Measurements from ENCODE around the gene NEK9.

NEK9 gene

DNA sequence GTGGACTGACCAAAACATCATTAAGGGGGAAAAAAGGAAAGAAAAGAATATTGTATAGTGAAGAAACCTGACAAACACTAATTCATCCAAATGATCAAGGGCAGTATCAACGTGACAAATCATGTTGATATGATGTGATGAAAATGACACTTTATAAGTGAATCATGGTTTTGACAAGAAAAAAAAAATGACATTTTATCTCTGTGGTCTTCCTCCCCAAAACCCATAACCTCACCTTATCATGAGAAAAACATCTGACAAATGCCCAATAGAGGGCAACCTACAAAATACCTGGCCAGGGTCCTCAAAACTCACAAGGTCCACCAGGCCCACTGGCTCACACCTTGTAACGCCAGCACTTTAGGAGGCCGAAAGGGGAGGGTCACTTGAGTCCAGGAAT lies 35.8 kb upstream of the NEK9 start:
- H3K36me3 ChIP-seq = peaks cover 8% of the 10 kb centered on the region
- H3K9me3 ChIP-seq (ENCODE audit: severe bottlenecking) = no peaks in the 10 kb centered on the region
- H3K27me3 ChIP-seq (ENCODE audit: insufficient read depth, low read depth, severe bottlenecking) = no peaks in the 10 kb centered on the region
- H3K27ac ChIP-seq = no peak overlapping the region
- no peak overlapping the region for H3K4me3 ChIP-seq (ENCODE audit: low read depth, low read length)
- no peak for TF ChIP-seq CTCF (IDR thresholded peaks at IDR 0.05; ENCODE audit: low read depth, low read length)
- DNase-seq = no peak

- H3K27me3 ChIP-seq (ENCODE audit: insufficient read depth, low read depth, severe bottlenecking) = no peaks in the 10 kb centered on the region
- DNase-seq = no peak
- no peak for TF ChIP-seq CTCF (IDR thresholded peaks at IDR 0.05; ENCODE audit: low read depth, low read length)
- H3K9me3 ChIP-seq (ENCODE audit: severe bottlenecking) = no peaks in the 10 kb centered on the region
- no peak overlapping the region for H3K4me3 ChIP-seq (ENCODE audit: low read depth, low read length)
- no peak overlapping the region for H3K27ac ChIP-seq
- peaks cover 11% of the 10 kb centered on the region for H3K36me3 ChIP-seq
Observed at GRCh38 chr14:75158843-75159614, 32.2 kb upstream of the NEK9 start.

GRCh38 chr14:75156901-75157300 lies 30.1 kb upstream of the NEK9 start:
- peaks cover 13% of the 10 kb centered on the region for H3K36me3 ChIP-seq
- no peak overlapping the region for H3K4me3 ChIP-seq (ENCODE audit: low read depth, low read length)
- H3K9me3 ChIP-seq (ENCODE audit: severe bottlenecking) = no peaks in the 10 kb centered on the region
- no peak overlapping the region for H3K27ac ChIP-seq
- no peak for DNase-seq
- H3K27me3 ChIP-seq (ENCODE audit: insufficient read depth, low read depth, severe bottlenecking) = no peaks in the 10 kb centered on the region
- TF ChIP-seq CTCF (IDR thresholded peaks at IDR 0.05; ENCODE audit: low read depth, low read length) = no peak

GRCh38 chr14:75156111-75156510 lies 29.3 kb upstream of the NEK9 start:
- no peak overlapping the region for H3K4me3 ChIP-seq (ENCODE audit: low read depth, low read length)
- peaks cover 19% of the 10 kb centered on the region for H3K36me3 ChIP-seq
- H3K27me3 ChIP-seq (ENCODE audit: insufficient read depth, low read depth, severe bottlenecking) = no peaks in the 10 kb centered on the region
- no peak overlapping the region for H3K27ac ChIP-seq
- DNase-seq = no peak
- no peaks in the 10 kb centered on the region for H3K9me3 ChIP-seq (ENCODE audit: severe bottlenecking)
- TF ChIP-seq CTCF (IDR thresholded peaks at IDR 0.05; ENCODE audit: low read depth, low read length) = no peak

- no peak for DNase-seq
- no peak for TF ChIP-seq CTCF (IDR thresholded peaks at IDR 0.05; ENCODE audit: low read depth, low read length)
Observed at GRCh38 chr14:75155169-75155568, 28.3 kb upstream of the NEK9 start.

DNA sequence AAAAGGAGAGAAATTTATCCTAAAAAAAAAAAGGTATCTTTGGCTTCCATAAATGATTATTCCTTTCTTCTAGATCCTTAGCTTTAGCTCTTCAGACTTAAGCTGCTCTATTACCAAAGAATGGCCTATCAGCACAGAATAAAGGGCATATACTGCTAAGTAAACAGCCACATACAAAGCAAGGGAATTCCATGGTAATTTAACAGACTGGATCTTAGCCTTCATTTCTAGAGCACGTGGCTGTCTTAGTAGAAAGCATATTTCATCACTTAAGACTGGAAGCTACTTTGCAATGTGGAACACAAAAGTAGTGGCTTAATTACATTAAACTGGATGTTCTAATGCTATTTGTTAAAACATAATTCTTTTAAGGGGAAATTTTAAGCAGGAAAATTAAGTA lies 26.4 kb upstream of the NEK9 start:
- no peak overlapping the region for H3K4me3 ChIP-seq (ENCODE audit: low read depth, low read length)
- no peak for DNase-seq
- TF ChIP-seq CTCF (IDR thresholded peaks at IDR 0.05; ENCODE audit: low read depth, low read length) = no peak
- no peak overlapping the region for H3K27ac ChIP-seq
- H3K9me3 ChIP-seq (ENCODE audit: severe bottlenecking) = no peaks in the 10 kb centered on the region
- H3K27me3 ChIP-seq (ENCODE audit: insufficient read depth, low read depth, severe bottlenecking) = no peaks in the 10 kb centered on the region
- peaks cover 33% of the 10 kb centered on the region for H3K36me3 ChIP-seq

More at GRCh38 chr14:75155169-75155568, 28.3 kb upstream of the NEK9 start:
- no peaks in the 10 kb centered on the region for H3K27me3 ChIP-seq (ENCODE audit: insufficient read depth, low read depth, severe bottlenecking)
- H3K4me3 ChIP-seq (ENCODE audit: low read depth, low read length) = no peak overlapping the region
- no peak overlapping the region for H3K27ac ChIP-seq
- H3K36me3 ChIP-seq = peaks cover 25% of the 10 kb centered on the region
- no peaks in the 10 kb centered on the region for H3K9me3 ChIP-seq (ENCODE audit: severe bottlenecking)
